SK-N-SH (cell line): Measurements from ENCODE around the gene CTBP1. TPM values are rescaled to one million over a fixed set of nuclear protein-coding genes. Genes with fewer than 3 reads are reported as not detected.

Source experiments
- CTCF ChIA-PET: fragments of 300-600, 350-600 bp; formaldehyde crosslinking; extraction: SDS; loops from one replicate; lab custom pipeline; 2021; lab: Yijun Ruan, JAX
- POLR2A ChIA-PET: fragments of 350-600 bp; sonication (Branson Sonifier 250); formaldehyde crosslinking; extraction: SDS; loops from one replicate; lab custom pipeline; 2020; ENCODE audit warnings: antibody characterized with exemption, inconsistent platforms; lab: Yijun Ruan, JAX
- DNase-seq: peaks from one replicate; pipeline ENCODE4 v3.0.0; 2012
- H2AFZ ChIP-seq: fragments of 200-600 bp; sonication (generic); 2 replicates; pipeline ENCODE4 v1.8.1; 2016; ENCODE audit warnings: antibody characterized with exemption, mild to moderate bottlenecking, low read depth
- H3F3A ChIP-seq: fragments of 200-600 bp; sonication (generic); replicated peaks from 2 replicates; pipeline ENCODE3; 2016; ENCODE audit warnings: antibody characterized with exemption, mild to moderate bottlenecking; ENCODE audit not compliant: insufficient read depth
- H3K27ac ChIP-seq, 2 experiments: fragments of 200-500 bp in 1 of 2; fragments of 200-600 bp in 1 of 2; sonication (Bioruptor generic) in 1 of 2; sonication (generic), shearing (Covaris generic) in 1 of 2; 2 replicates each; pipeline versions ENCODE4 v1.5.1 to v1.6.1; 2014 to 2016; ENCODE audit warnings: low read depth in 2 of 2, inconsistent platforms in 1 of 2, low read length in 1 of 2, mild to moderate bottlenecking in 1 of 2, mixed read lengths in 1 of 2
- H3K27me3 ChIP-seq: fragments of 200-600 bp; sonication (generic), shearing (Covaris generic); 2 replicates; pipeline ENCODE4 v1.6.1; 2016; ENCODE audit warnings: mixed run types; ENCODE audit not compliant: insufficient read depth
- H3K36me3 ChIP-seq, 2 experiments: fragments of 200-500 bp in 1 of 2; fragments of 200-600 bp in 1 of 2; sonication (Bioruptor generic) in 1 of 2; sonication (generic) in 1 of 2; replicated peaks in 1 of 2; 2 replicates each; pipeline versions ENCODE3 to v1.5.1; 2014 to 2016; ENCODE audit warnings: low read length in 1 of 2, mild to moderate bottlenecking in 1 of 2; ENCODE audit not compliant: insufficient read depth in 2 of 2, control insufficient read depth in 1 of 2
- H3K4me1 ChIP-seq, 2 experiments: fragments of 200-500 bp in 1 of 2; fragments of 200-600 bp in 1 of 2; sonication (Bioruptor generic) in 1 of 2; sonication (generic), shearing (Covaris generic) in 1 of 2; 2 replicates each; pipeline versions ENCODE4 v1.5.1 to v1.6.1; 2014 to 2016; ENCODE audit warnings: low read depth in 1 of 2, low read length in 1 of 2, mixed run types in 1 of 2; ENCODE audit not compliant: insufficient read depth in 2 of 2, control insufficient read depth in 1 of 2
- H3K4me2 ChIP-seq: fragments of 200-600 bp; sonication (generic), shearing (Covaris generic); 2 replicates; pipeline ENCODE4 v1.6.1; 2017; ENCODE audit warnings: mixed run types
- H3K4me3 ChIP-seq, 2 experiments: fragments of 200-500 bp in 1 of 2; fragments of 200-600 bp in 1 of 2; sonication (Bioruptor generic) in 1 of 2; sonication (generic), shearing (Covaris generic) in 1 of 2; 2 replicates each; pipeline versions ENCODE4 v1.5.1 to v1.8.1; 2014 to 2016; ENCODE audit warnings: low read depth in 2 of 2, inconsistent platforms in 1 of 2, low read length in 1 of 2, mild to moderate bottlenecking in 1 of 2, mixed read lengths in 1 of 2, moderate library complexity in 1 of 2
- H3K79me2 ChIP-seq: fragments of 200-600 bp; sonication (generic); 2 replicates; pipeline ENCODE4 v1.8.1; 2017; ENCODE audit warnings: mild to moderate bottlenecking; ENCODE audit not compliant: insufficient read depth
- H3K9ac ChIP-seq: fragments of 200-600 bp; sonication (generic); 2 replicates; pipeline ENCODE4 v1.6.1; 2017; ENCODE audit warnings: mixed run types
- H3K9me2 ChIP-seq: fragments of 200-600 bp; sonication (generic); 2 replicates; pipeline ENCODE4 v1.6.1; 2017; ENCODE audit warnings: mixed run types
- H3K9me3 ChIP-seq: fragments of 200-600 bp; sonication (generic); 2 replicates; pipeline ENCODE4 v1.6.1; 2017; ENCODE audit warnings: mixed run types, mild to moderate bottlenecking, moderate library complexity
- H4K20me1 ChIP-seq: fragments of 200-600 bp; sonication (generic); 2 replicates; pipeline ENCODE4 v1.6.1; 2017; ENCODE audit warnings: mild to moderate bottlenecking, mixed run types; ENCODE audit not compliant: insufficient read depth
- CHD2 ChIP-seq: fragments of 150-350 bp; IDR thresholded peaks from 2 replicates; pipeline ENCODE4 v1.6.1; 2018; ENCODE audit warnings: low read length; ENCODE audit not compliant: partially characterized antibody
- ELF1 ChIP-seq: IDR thresholded peaks from 2 replicates; pipeline ENCODE4 v1.4.0; 2012
- EP300 ChIP-seq, 2 experiments: IDR thresholded peaks; 2 replicates each; pipeline versions ENCODE4 v1.4.0 to v1.6.1; 2012; ENCODE audit warnings: borderline replicate concordance in 1 of 2, low read depth in 1 of 2, low read length in 1 of 2
- EZH2phosphoT487 ChIP-seq: fragments of 200-600 bp; sonication (generic); IDR thresholded peaks from 2 replicates; pipeline ENCODE4 v1.6.1; 2017; ENCODE audit warnings: low read depth, mixed run types, mild to moderate bottlenecking, antibody characterized with exemption, moderate library complexity, borderline replicate concordance
- FOSL2 ChIP-seq: IDR thresholded peaks from 2 replicates; pipeline ENCODE4 v1.4.0; 2012; ENCODE audit warnings: low read depth, mild to moderate bottlenecking, moderate library complexity, borderline replicate concordance
- FOXJ3 ChIP-seq: sonication (generic); formaldehyde crosslinking; IDR thresholded peaks from 2 replicates; pipeline ENCODE4 v1.5.1; 2020; ENCODE audit warnings: mild to moderate bottlenecking, missing genetic modification reagents
- FOXM1 ChIP-seq: IDR thresholded peaks from 2 replicates; pipeline ENCODE4 v1.4.0; 2012; ENCODE audit warnings: low read depth, mild to moderate bottlenecking
- GATA2 ChIP-seq: sonication (generic); formaldehyde crosslinking; IDR thresholded peaks from 2 replicates; pipeline ENCODE4 v1.5.0; 2020; ENCODE audit warnings: mild to moderate bottlenecking, missing genetic modification reagents
- MXI1 ChIP-seq: IDR thresholded peaks from 2 replicates; pipeline ENCODE4 v1.6.1; 2012; ENCODE audit warnings: mild to moderate bottlenecking, low read depth, low read length, improper control_type of control experiment
- NRF1 ChIP-seq: IDR thresholded peaks from 2 replicates; pipeline ENCODE4 v1.6.1; 2012; ENCODE audit warnings: low read depth, mild to moderate bottlenecking, low read length
- POLR2AphosphoS5 ChIP-seq: IDR thresholded peaks from 2 replicates; pipeline ENCODE4 v1.6.1; 2012; ENCODE audit warnings: low read depth, low read length
- RFX5 ChIP-seq: IDR thresholded peaks from 2 replicates; pipeline ENCODE4 v1.6.1; 2012; ENCODE audit warnings: mild to moderate bottlenecking, improper control_type of control experiment, low read length
- SIN3A ChIP-seq: IDR thresholded peaks from 2 replicates; pipeline ENCODE4 v1.6.1; 2012; ENCODE audit warnings: low read depth, mild to moderate bottlenecking, low read length, moderate library complexity, borderline replicate concordance
- TCF12 ChIP-seq: IDR thresholded peaks from 2 replicates; pipeline ENCODE4 v1.4.0; 2012
- TEAD4 ChIP-seq: IDR thresholded peaks from 2 replicates; pipeline ENCODE4 v1.4.0; 2012; ENCODE audit warnings: mild to moderate bottlenecking, borderline replicate concordance; ENCODE audit not compliant: insufficient read depth
- WGBS: methylation state at CpG from one replicate; pipeline ENCODE4 v1.1.6; 2017; ENCODE audit warnings: low lambda C conversion rate; 5-methylcytosine and 5-hydroxymethylcytosine counted together
- polyA plus RNA-seq, 3 experiments: library from polyadenylated mRNA; depleted of rRNA; stranded (reverse); fragments of >200 nt; gene quantifications; 2 replicates each; pipeline ENCODE4 v1.2.3, GENCODE V29; 2012
- TF ChIP-seq, protein P1 (sequence below): IDR thresholded peaks from 2 replicates; pipeline ENCODE4 v1.4.0; 2012; ENCODE audit warnings: low read depth
- TF ChIP-seq, protein P2 (sequence below): IDR thresholded peaks from 2 replicates; pipeline ENCODE4; 2012
- TF ChIP-seq, protein P3 (sequence below): fragments of 150-350 bp; IDR thresholded peaks from 2 replicates; pipeline ENCODE4 v1.6.1; 2017; ENCODE audit warnings: antibody characterized with exemption, low read length, low read depth, borderline replicate concordance
- TF ChIP-seq, protein P4 (sequence below): fragments of 200-600 bp; sonication (generic); IDR thresholded peaks from 2 replicates; pipeline ENCODE4 v1.6.1; 2017; ENCODE audit warnings: antibody characterized with exemption, mild to moderate bottlenecking, moderate library complexity
- TF ChIP-seq, protein P5 (sequence below): IDR thresholded peaks from 2 replicates; pipeline ENCODE4 v1.4.0; 2012; ENCODE audit warnings: low read depth, borderline replicate concordance

Gene CTBP1
- polyA plus RNA-seq, 1 of the 3 experiments (the other 2 are of a cell fraction), result 183 TPM

DNA sequence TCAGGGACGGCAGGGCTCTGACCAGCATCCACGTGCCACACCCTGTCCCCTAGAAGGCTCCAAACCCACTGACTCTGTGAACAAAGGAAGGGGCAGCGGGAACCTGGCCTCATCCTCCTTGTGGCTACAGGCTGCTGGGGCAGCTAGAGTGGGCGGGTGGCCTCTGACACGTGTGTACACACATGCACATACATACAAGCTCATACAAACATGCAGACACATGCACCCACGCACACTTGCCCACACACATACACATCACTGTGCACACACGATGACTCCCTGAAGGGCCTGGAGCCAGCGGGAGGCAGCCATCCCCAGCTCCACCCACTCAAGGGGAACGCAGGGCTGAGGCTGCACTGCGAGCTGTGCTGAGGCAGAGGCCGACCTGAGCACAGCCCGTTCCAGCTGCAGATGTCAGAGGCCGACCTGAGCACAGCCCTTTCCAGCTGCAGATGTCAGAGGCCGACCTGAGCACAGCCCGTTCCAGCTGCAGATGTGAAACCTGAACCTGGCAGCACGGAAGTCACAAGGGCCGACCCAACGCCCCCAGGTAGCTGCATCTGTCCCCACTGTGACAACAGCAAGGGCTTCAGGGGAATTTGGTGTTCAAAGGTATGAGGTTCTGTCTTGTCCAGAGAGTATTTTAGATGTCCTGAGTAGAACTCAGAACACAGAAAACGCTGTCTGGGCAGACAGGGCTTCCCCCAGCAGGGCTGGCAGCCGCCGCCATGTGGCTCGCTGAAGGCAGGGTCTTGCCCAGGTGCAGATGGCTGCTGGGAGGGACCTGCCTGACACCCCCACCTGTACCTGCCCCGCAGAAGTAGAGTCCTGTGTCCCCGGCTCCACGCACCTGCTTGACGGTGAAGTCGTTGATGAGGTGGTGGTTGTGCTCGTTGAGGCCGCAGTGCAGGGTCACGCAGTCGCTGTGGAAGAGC, 33.5 kb downstream of the CTBP1 start (continued):
- no peak for TF ChIP-seq EP300 (IDR thresholded peaks at IDR 0.05; ENCODE audit: borderline replicate concordance in 1 of 2, low read depth in 1 of 2, low read length in 1 of 2)
- no peak for TF ChIP-seq SIN3A

DNA sequence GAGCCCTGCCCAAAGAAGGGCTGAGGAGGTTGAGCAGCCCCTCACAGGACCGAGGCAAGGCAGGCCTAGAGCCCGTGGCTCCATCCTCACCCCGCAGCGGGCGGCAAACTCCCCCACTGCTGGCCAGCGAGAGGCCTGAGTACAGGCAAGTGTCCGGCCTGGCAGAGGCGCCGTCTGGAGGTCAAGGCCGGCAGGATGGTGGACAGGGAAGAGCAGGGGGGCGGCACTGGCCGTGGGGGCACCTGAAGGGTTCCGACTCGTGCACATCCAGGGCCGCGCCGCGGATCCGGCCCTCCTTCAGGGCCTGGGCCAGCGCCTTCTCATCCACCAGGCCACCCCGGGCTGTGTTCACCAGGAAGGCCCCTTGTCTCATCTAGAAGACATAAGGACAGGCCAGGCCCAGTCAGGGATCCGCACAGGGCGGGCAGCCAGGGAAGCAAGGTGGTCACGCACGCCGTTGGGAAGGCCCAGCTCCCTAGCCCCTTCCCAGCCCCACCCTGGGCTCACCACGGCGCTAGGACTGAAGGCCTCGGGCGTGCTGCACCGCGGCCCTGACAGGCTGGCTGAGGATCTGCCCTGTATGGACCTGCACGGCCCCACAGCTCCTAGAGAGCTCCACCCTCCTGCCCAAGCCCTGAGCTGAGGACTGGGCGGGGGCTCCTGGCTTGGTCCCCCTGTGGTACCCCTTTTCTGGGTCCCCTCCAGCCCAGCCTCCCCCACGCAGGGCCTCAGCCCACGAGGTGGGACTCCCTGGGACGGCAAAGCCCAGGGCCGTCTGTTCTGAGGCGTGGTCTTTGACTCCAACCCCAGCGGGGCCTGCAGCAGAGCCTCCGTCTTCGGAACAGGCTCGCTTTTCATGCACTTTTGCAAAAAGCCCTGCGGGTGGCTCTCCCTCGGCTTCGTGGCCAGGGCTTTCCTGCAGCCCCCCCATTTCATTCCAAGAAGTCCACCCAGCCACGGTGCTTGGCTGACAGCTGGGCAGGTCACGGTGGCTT, 34.5 kb downstream of the CTBP1 start:
- peaks cover 12% of the 10 kb centered on the region; the same call in 1 of the 2 replicates for H3K79me2 ChIP-seq
- CTCF ChIA-PET, result interaction anchor here (1.5 kb wide), 1 partner anchor 48 kb away, joined by 5 read pairs; no protein-coding TSS in a partner anchor
- POLR2A ChIA-PET, result no interaction called here
- peaks cover 0 to 18% of the 10 kb centered on the region in 2 experiments; a peak in 1 of 4 replicates for H3K4me1 ChIP-seq
- no peaks in the 10 kb centered on the region for H3F3A ChIP-seq
- H3K9me3 ChIP-seq, result no peaks in the 10 kb centered on the region
- H3K4me3 ChIP-seq, result no peak overlapping the region
- no peak overlapping the region for H3K27ac ChIP-seq
- no peaks in the 10 kb centered on the region for H3K27me3 ChIP-seq
- no peak overlapping the region for H3K4me2 ChIP-seq
- H3K9ac ChIP-seq, result no peak overlapping the region
- peaks cover 7% of the 10 kb centered on the region; the same call in 1 of the 2 replicates for H4K20me1 ChIP-seq
- H3K9me2 ChIP-seq, result no peaks in the 10 kb centered on the region
- H2AFZ ChIP-seq, result no peak overlapping the region
- no peak for DNase-seq
- peaks cover 11 to 75% of the 10 kb centered on the region in 2 experiments for H3K36me3 ChIP-seq
- 89% methylated on average over 8 of the region's 48 CpGs for WGBS
- TF ChIP-seq, protein P1, sequence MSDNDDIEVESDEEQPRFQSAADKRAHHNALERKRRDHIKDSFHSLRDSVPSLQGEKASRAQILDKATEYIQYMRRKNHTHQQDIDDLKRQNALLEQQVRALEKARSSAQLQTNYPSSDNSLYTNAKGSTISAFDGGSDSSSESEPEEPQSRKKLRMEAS, result no peak
- TF ChIP-seq ELF1 (no peak), EZH2phosphoT487 (no peak), EP300 (IDR thresholded peaks at IDR 0.05; ENCODE audit: borderline replicate concordance in 1 of 2, low read depth in 1 of 2, low read length in 1 of 2) (no peak), TCF12 (no peak), GATA2 (CRISPR knock-in tag) (no peak), POLR2AphosphoS5 (no peak), FOXJ3 (CRISPR knock-in tag) (no peak), CHD2 (no peak), MXI1 (no peak), TEAD4 (no peak), FOSL2 (no peak), NRF1 (no peak), RFX5 (no peak), FOXM1 (no peak)
- TF ChIP-seq, protein P2, sequence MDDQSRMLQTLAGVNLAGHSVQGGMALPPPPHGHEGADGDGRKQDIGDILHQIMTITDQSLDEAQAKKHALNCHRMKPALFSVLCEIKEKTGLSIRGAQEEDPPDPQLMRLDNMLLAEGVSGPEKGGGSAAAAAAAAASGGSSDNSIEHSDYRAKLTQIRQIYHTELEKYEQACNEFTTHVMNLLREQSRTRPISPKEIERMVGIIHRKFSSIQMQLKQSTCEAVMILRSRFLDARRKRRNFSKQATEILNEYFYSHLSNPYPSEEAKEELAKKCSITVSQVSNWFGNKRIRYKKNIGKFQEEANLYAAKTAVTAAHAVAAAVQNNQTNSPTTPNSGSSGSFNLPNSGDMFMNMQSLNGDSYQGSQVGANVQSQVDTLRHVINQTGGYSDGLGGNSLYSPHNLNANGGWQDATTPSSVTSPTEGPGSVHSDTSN, result no peak
- TF ChIP-seq, protein P3, sequence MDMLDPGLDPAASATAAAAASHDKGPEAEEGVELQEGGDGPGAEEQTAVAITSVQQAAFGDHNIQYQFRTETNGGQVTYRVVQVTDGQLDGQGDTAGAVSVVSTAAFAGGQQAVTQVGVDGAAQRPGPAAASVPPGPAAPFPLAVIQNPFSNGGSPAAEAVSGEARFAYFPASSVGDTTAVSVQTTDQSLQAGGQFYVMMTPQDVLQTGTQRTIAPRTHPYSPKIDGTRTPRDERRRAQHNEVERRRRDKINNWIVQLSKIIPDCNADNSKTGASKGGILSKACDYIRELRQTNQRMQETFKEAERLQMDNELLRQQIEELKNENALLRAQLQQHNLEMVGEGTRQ, result no peak
- TF ChIP-seq, protein P4, sequence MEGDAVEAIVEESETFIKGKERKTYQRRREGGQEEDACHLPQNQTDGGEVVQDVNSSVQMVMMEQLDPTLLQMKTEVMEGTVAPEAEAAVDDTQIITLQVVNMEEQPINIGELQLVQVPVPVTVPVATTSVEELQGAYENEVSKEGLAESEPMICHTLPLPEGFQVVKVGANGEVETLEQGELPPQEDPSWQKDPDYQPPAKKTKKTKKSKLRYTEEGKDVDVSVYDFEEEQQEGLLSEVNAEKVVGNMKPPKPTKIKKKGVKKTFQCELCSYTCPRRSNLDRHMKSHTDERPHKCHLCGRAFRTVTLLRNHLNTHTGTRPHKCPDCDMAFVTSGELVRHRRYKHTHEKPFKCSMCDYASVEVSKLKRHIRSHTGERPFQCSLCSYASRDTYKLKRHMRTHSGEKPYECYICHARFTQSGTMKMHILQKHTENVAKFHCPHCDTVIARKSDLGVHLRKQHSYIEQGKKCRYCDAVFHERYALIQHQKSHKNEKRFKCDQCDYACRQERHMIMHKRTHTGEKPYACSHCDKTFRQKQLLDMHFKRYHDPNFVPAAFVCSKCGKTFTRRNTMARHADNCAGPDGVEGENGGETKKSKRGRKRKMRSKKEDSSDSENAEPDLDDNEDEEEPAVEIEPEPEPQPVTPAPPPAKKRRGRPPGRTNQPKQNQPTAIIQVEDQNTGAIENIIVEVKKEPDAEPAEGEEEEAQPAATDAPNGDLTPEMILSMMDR, result no peak
- TF ChIP-seq, protein P5, sequence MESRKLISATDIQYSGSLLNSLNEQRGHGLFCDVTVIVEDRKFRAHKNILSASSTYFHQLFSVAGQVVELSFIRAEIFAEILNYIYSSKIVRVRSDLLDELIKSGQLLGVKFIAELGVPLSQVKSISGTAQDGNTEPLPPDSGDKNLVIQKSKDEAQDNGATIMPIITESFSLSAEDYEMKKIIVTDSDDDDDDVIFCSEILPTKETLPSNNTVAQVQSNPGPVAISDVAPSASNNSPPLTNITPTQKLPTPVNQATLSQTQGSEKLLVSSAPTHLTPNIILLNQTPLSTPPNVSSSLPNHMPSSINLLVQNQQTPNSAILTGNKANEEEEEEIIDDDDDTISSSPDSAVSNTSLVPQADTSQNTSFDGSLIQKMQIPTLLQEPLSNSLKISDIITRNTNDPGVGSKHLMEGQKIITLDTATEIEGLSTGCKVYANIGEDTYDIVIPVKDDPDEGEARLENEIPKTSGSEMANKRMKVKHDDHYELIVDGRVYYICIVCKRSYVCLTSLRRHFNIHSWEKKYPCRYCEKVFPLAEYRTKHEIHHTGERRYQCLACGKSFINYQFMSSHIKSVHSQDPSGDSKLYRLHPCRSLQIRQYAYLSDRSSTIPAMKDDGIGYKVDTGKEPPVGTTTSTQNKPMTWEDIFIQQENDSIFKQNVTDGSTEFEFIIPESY, result no peak
